Skeletal muscle tissue (tissue), 1 donor: ENCODE results near the gene PSMB8. TPM values are rescaled to one million over a fixed set of nuclear protein-coding genes. Genes with fewer than 3 reads are reported as not detected.

ENCODE experiments used
- total RNA-seq: library from RNA; depleted of rRNA; stranded (reverse); fragments of >200 nt; gene quantifications from one replicate; pipeline ENCODE4 v1.2.3, GENCODE V29; 2014

The PSMB8 gene
- total RNA-seq, 1 donor from 2014 or later, result 18.8 TPM

Other genes with a start within 250 kb of the PSMB8 start
- gene HLA-DQA1, start 206.6 kb downstream of the PSMB8 start, total RNA-seq, result 1.0 TPM
- 7.8 TPM for gene HLA-DQB1, start 177.4 kb downstream of the PSMB8 start, total RNA-seq
- not detected for gene HLA-DQA2, start 102.7 kb downstream of the PSMB8 start, total RNA-seq
- gene HLA-DQB2, start 80.5 kb downstream of the PSMB8 start, total RNA-seq, result not detected
- gene HLA-DOB, start 27.0 kb downstream of the PSMB8 start, total RNA-seq, result not detected
- gene TAP2, start 5.3 kb downstream of the PSMB8 start, total RNA-seq, result 9.4 TPM
- 14.1 TPM for gene TAP1, start 9.7 kb upstream of the PSMB8 start, total RNA-seq
- gene PSMB9, start 10.1 kb upstream of the PSMB8 start, total RNA-seq, result 7.8 TPM
- gene HLA-DMB, start 97.0 kb upstream of the PSMB8 start, total RNA-seq, result 6.3 TPM
- gene HLA-DMA, start 109.0 kb upstream of the PSMB8 start, total RNA-seq, result 6.3 TPM
- 36.5 TPM for gene BRD2, start 124.5 kb upstream of the PSMB8 start, total RNA-seq
- 1.0 TPM for gene HLA-DOA, start 165.5 kb upstream of the PSMB8 start, total RNA-seq
- 14.6 TPM for gene HLA-DPA1, start 229.6 kb upstream of the PSMB8 start, total RNA-seq
- gene HLA-DPB1, start 231.9 kb upstream of the PSMB8 start, total RNA-seq, result 9.9 TPM